ENCODE data around the gene ALDH2.
"Not testable (repeated sequence)": the region's sequence is repeated elsewhere in the genome, so short reads cannot be mapped to it uniquely, and the experiment has no call there.

The ALDH2 gene

GRCh38 chr12:111828338-111828979, 61.7 kb downstream of the ALDH2 start:
- DNase-seq = no peak

- DNase-seq = not testable (repeated sequence)
Observed at GRCh38 chr12:111829635-111830034, 62.9 kb downstream of the ALDH2 start.

- DNase-seq = not testable (repeated sequence)
Observed at GRCh38 chr12:111834740-111835386, 68.1 kb downstream of the ALDH2 start.

GRCh38 chr12:111835531-111836181, 68.9 kb downstream of the ALDH2 start:
- not testable (repeated sequence) for DNase-seq

GRCh38 chr12:111838353-111838752, 71.6 kb downstream of the ALDH2 start:
- DNase-seq = no peak

- no peak for DNase-seq
Observed at GRCh38 chr12:111840807-111841206, 74.1 kb downstream of the ALDH2 start.

- no peak for DNase-seq
Observed at GRCh38 chr12:111841236-111841749, 74.6 kb downstream of the ALDH2 start.

- DNase-seq = peak; percentile 99
Observed at GRCh38 chr12:111841750-111842555, 75.2 kb downstream of the ALDH2 start, which contains the start of gene MAPKAPK5. Gene MAPKAPK5, plus strand, starts transcription at chr12:111842228. Its CDS starts 506 bp downstream, at chr12:111842734.

GRCh38 chr12:111842556-111843396, 76.0 kb downstream of the ALDH2 start:
- no peak for DNase-seq

GRCh38 chr12:111846016-111846415, 79.3 kb downstream of the ALDH2 start:
- no peak for DNase-seq

GRCh38 chr12:111850526-111850925, 83.8 kb downstream of the ALDH2 start:
- no peak for DNase-seq

- DNase-seq = no peak
Observed at GRCh38 chr12:111858186-111858585, 91.5 kb downstream of the ALDH2 start.

GRCh38 chr12:111858778-111859177, 92.0 kb downstream of the ALDH2 start:
- DNase-seq = no peak

GRCh38 chr12:111864913-111865312, 98.2 kb downstream of the ALDH2 start:
- no peak for DNase-seq

All from activated T-cell treated with anti-CD3 and anti-CD28 coated beads, Interleukin-2, amount 50 U/mL, for 1 hour (primary cell).